Activated T-cell treated with anti-CD3 and anti-CD28 coated beads, Interleukin-2, amount 50 U/mL, for 4 hours (primary cell): ENCODE data around the gene ATP6AP2. TPM values are rescaled to one million over a fixed set of nuclear protein-coding genes. Genes with fewer than 3 reads are reported as not detected.

ENCODE experiments used
- ATAC-seq, 2 donors: fragments of 200-7000 bp; cut with Tn5 transposase; one replicate each; pipeline ENCODE4 v1.10.0; 2021
- DNase-seq: peaks from one replicate; pipeline ENCODE4 v3.0.0-alpha.2; 2020
- H3K27me3 Mint-ChIP-seq: one replicate; pipeline ENCODE4 v1.8.0; 2021; ENCODE audit warnings: low read depth, mixed read lengths
- H3K36me3 Mint-ChIP-seq: one replicate; pipeline ENCODE4 v1.8.0; 2022; ENCODE audit warnings: mixed read lengths; ENCODE audit not compliant: insufficient read depth
- H3K4me1 Mint-ChIP-seq: one replicate; pipeline ENCODE4 v1.8.0; 2021; ENCODE audit warnings: low read depth, mixed read lengths
- H3K4me3 Mint-ChIP-seq: one replicate; pipeline ENCODE4 v1.8.0; 2021; ENCODE audit warnings: mild to moderate bottlenecking, moderate library complexity, mixed read lengths
- H3K9me3 Mint-ChIP-seq: one replicate; pipeline ENCODE4 v1.8.0; 2021; ENCODE audit warnings: mixed read lengths
- total RNA-seq, 3 donors: library from RNA; stranded (reverse); gene quantifications; one replicate each; pipeline ENCODE4 v1.2.1, GENCODE V29; 2021

ATP6AP2 gene
- total RNA-seq, 3 donors from 2014 or later: 49.2 to 60.3 (median 54.3) TPM

GRCh38 chrX:40644176-40644575 lies 63.4 kb downstream of the ATP6AP2 start:
- DNase-seq: no peak
- H3K9me3 Mint-ChIP-seq: no peaks in the 10 kb centered on the region
- H3K4me1 Mint-ChIP-seq: peaks cover 31% of the 10 kb centered on the region
- ATAC-seq: no peak
- H3K27me3 Mint-ChIP-seq: no peaks in the 10 kb centered on the region
- H3K4me3 Mint-ChIP-seq: peak overlapping the region; percentile 87
- peaks cover 5% of the 10 kb centered on the region for H3K36me3 Mint-ChIP-seq

GRCh38 chrX:40644821-40645358 lies 64.1 kb downstream of the ATP6AP2 start:
- Mint-ChIP-seq H3K9me3 (no peaks in the 10 kb centered on the region), H3K4me3 (peak overlapping the region; percentile 87), H3K27me3 (no peaks in the 10 kb centered on the region), H3K36me3 (peaks cover 5% of the 10 kb centered on the region), H3K4me1 (peaks cover 31% of the 10 kb centered on the region)
- ATAC-seq (peak; percentile 19 to 20), DNase-seq (peak; percentile 19)

GRCh38 chrX:40646489-40647306 lies 65.9 kb downstream of the ATP6AP2 start:
- H3K4me3 Mint-ChIP-seq: peak overlapping the region; percentile 97
- peak; percentile 18 for DNase-seq
- ATAC-seq: peak; percentile 36 to 44
- peaks cover 31% of the 10 kb centered on the region for H3K4me1 Mint-ChIP-seq
- no peaks in the 10 kb centered on the region for H3K9me3 Mint-ChIP-seq
- peaks cover 7% of the 10 kb centered on the region for H3K36me3 Mint-ChIP-seq
- no peaks in the 10 kb centered on the region for H3K27me3 Mint-ChIP-seq

- Mint-ChIP-seq H3K27me3 (no peaks in the 10 kb centered on the region), H3K9me3 (no peaks in the 10 kb centered on the region), H3K4me3 (peak within 1 kb of the TSS; percentile 97), H3K36me3 (peaks cover 4% of the 10 kb centered on the region), H3K4me1 (peaks cover 23% of the 10 kb centered on the region)
- DNase-seq (peak; percentile 97), ATAC-seq (peak; percentile 83)
Observed at GRCh38 chrX:40647307-40648197, 66.8 kb downstream of the ATP6AP2 start, which contains the start of gene CXorf38. Gene CXorf38, minus strand, starts transcription at chrX:40647561. Its CDS starts 41 bp downstream, at chrX:40647520.

- Mint-ChIP-seq H3K36me3 (peaks cover 5% of the 10 kb centered on the region), H3K4me3 (no peak overlapping the region), H3K9me3 (no peaks in the 10 kb centered on the region), H3K27me3 (no peaks in the 10 kb centered on the region), H3K4me1 (peaks cover 3% of the 10 kb centered on the region)
- DNase-seq (peak; percentile 78), ATAC-seq (no peak)
Observed at GRCh38 chrX:40651620-40652223, 71.0 kb downstream of the ATP6AP2 start.

- Mint-ChIP-seq H3K9me3 (no peaks in the 10 kb centered on the region), H3K4me3 (no peak overlapping the region), H3K4me1 (peaks cover 2% of the 10 kb centered on the region), H3K27me3 (no peaks in the 10 kb centered on the region), H3K36me3 (peaks cover 5% of the 10 kb centered on the region)
- DNase-seq (no peak), ATAC-seq (no peak)
Observed at GRCh38 chrX:40652664-40653063, 71.9 kb downstream of the ATP6AP2 start.

GRCh38 chrX:40653535-40653934 lies 72.8 kb downstream of the ATP6AP2 start:
- H3K9me3 Mint-ChIP-seq: no peaks in the 10 kb centered on the region
- no peaks in the 10 kb centered on the region for H3K27me3 Mint-ChIP-seq
- no peak for DNase-seq
- H3K4me3 Mint-ChIP-seq: no peak overlapping the region
- H3K36me3 Mint-ChIP-seq: peaks cover 5% of the 10 kb centered on the region
- H3K4me1 Mint-ChIP-seq: no peaks in the 10 kb centered on the region
- ATAC-seq: no peak

Other genes with a start within 250 kb of the ATP6AP2 start
- gene MPC1L, start 42.5 kb downstream of the ATP6AP2 start, total RNA-seq: not detected
- 10 to 100 TPM; 12.6 to 15.1 (median 14.4) TPM for gene CXorf38, start 66.6 kb downstream of the ATP6AP2 start, total RNA-seq
- gene MED14, start 154.6 kb downstream of the ATP6AP2 start, total RNA-seq: 10 to 100 TPM; 19.6 to 30.8 (median 26.4) TPM